ENCODE measurements around the gene TMTC1. TPM values are rescaled to one million over a fixed set of nuclear protein-coding genes. Genes with fewer than 3 reads are reported as not detected.

TMTC1 gene
- total RNA-seq, 1 donor from 2014 or later, result not detected

GRCh38 chr12:29769162-29769858 is 14.4 kb downstream of the TMTC1 start:
- Mint-ChIP-seq H3K4me1 (no peaks in the 10 kb centered on the region), H3K4me3 (no peak overlapping the region), H3K27me3 (no peaks in the 10 kb centered on the region), H3K27ac (no peak overlapping the region), H3K9me3 (no peaks in the 10 kb centered on the region), H3K36me3 (ENCODE audit: low read depth) (no peaks in the 10 kb centered on the region)
- DNase-seq (no peak), ATAC-seq (ENCODE audit: low read depth) (no peak)
- POLR2A ChIA-PET, result no interaction called here
- TF ChIP-seq CTCF (IDR thresholded peaks at IDR 0.05), result no peak
- CTCF ChIA-PET, result no interaction called here
- intact Hi-C loops (cut with micrococcal nuclease), result no loop called here

- no peak for TF ChIP-seq CTCF (IDR thresholded peaks at IDR 0.05)
- Mint-ChIP-seq H3K9me3 (no peaks in the 10 kb centered on the region), H3K27ac (no peak overlapping the region), H3K4me1 (no peaks in the 10 kb centered on the region), H3K4me3 (no peak overlapping the region), H3K27me3 (no peaks in the 10 kb centered on the region), H3K36me3 (ENCODE audit: low read depth) (no peaks in the 10 kb centered on the region)
- DNase-seq, result no peak
- CTCF ChIA-PET, result no interaction called here
- intact Hi-C loops (cut with micrococcal nuclease), result no loop called here
- POLR2A ChIA-PET, result no interaction called here
- ATAC-seq (ENCODE audit: low read depth), result no peak
Measured at GRCh38 chr12:29768372-29768771, 15.4 kb downstream of the TMTC1 start.

DNA sequence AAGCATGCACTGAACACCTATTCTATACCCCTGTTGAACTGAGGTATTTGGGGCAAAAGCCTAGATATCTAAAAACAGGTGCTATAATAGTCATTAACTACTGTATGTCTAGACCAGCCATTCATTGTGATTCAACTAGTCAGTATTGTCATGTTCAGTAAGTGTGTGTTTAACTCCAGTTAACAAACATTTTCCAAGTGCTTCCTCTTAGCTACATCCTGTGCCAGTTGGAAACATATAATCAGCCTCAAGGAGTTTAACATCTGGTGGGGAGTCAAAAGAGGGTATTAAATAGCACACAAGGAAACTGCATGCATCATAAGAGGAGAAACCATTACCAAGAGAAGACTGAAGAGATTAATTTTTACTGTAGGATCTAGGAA is 20.4 kb downstream of the TMTC1 start:
- ATAC-seq (ENCODE audit: low read depth) (no peak), DNase-seq (no peak)
- intact Hi-C loops (cut with micrococcal nuclease), result no loop called here
- Mint-ChIP-seq H3K4me3 (no peak overlapping the region), H3K4me1 (no peaks in the 10 kb centered on the region), H3K27me3 (no peaks in the 10 kb centered on the region), H3K9me3 (no peaks in the 10 kb centered on the region), H3K36me3 (ENCODE audit: low read depth) (no peaks in the 10 kb centered on the region), H3K27ac (no peak overlapping the region)
- POLR2A ChIA-PET, result no interaction called here
- TF ChIP-seq CTCF (IDR thresholded peaks at IDR 0.05), result no peak
- CTCF ChIA-PET, result no interaction called here

GRCh38 chr12:29762637-29763300 is 21.0 kb downstream of the TMTC1 start:
- H3K36me3 Mint-ChIP-seq (ENCODE audit: low read depth), result no peaks in the 10 kb centered on the region
- H3K4me1 Mint-ChIP-seq, result no peaks in the 10 kb centered on the region
- no peak for ATAC-seq (ENCODE audit: low read depth)
- ChIA-PET POLR2A (no interaction called here), CTCF (no interaction called here)
- intact Hi-C loops (cut with micrococcal nuclease), result no loop called here
- no peak for DNase-seq
- H3K9me3 Mint-ChIP-seq, result no peaks in the 10 kb centered on the region
- no peak for TF ChIP-seq CTCF (IDR thresholded peaks at IDR 0.05)
- no peaks in the 10 kb centered on the region for H3K27me3 Mint-ChIP-seq
- H3K4me3 Mint-ChIP-seq, result no peak overlapping the region
- no peak overlapping the region for H3K27ac Mint-ChIP-seq

DNA sequence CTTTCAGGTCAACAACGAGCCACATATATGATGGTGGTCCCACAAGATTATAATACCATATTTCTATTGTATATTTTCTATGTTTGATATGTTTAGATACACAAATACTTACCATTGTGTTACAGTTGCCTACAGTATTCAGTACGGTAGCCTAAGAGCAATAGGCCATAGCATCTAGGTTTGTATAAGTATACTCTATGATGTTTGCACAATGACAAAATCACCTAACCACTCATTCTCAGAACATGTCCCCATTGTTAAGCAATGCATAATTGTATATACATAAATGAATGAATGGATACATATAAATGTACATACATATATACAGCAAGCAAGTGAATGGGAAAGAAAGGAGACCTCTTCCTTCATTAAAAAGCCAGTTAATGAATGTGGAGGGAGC is 23.8 kb downstream of the TMTC1 start:
- POLR2A ChIA-PET, result no interaction called here
- CTCF ChIA-PET, result no interaction called here
- H3K9me3 Mint-ChIP-seq, result peaks cover 4% of the 10 kb centered on the region
- TF ChIP-seq CTCF (IDR thresholded peaks at IDR 0.05), result no peak
- DNase-seq (no peak), ATAC-seq (ENCODE audit: low read depth) (no peak)
- intact Hi-C loops (cut with micrococcal nuclease), result no loop called here
- H3K4me3 Mint-ChIP-seq, result no peak overlapping the region
- H3K4me1 Mint-ChIP-seq, result no peaks in the 10 kb centered on the region
- no peak overlapping the region for H3K27ac Mint-ChIP-seq
- H3K36me3 Mint-ChIP-seq (ENCODE audit: low read depth), result no peaks in the 10 kb centered on the region
- H3K27me3 Mint-ChIP-seq, result no peaks in the 10 kb centered on the region
